Left forelimb (tissue), 1 donor: ENCODE measurements around the gene HSD17B3.
"Not testable (repeated sequence)": the region's sequence is repeated elsewhere in the genome, so short reads cannot be mapped to it uniquely, and the experiment has no call there.

Experiments
- DNase-seq: peaks from one replicate; pipeline ENCODE4 v3.0.0-alpha.2; 2018; ENCODE audit warnings: low spot score

Gene HSD17B3

DNA sequence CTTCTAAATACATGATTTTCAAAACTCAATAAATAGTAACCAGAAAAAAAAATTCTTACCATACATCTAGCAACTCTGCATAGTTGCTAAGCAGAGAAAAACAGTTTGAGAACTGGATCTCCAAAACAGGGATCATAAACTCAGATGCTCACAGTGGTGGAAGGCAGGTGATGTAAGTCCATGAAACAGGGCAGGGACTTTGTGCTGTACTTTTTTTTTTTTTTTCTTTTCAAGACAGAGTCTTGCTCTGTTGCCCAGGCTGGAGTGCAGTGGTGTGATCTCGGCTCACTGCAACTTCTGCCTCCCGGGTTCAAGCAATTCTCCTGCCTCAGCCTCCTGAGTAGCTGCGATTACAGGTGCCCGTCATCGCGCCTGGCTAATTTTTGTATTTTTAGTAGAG is 5.0 kb upstream of the HSD17B3 start:
- DNase-seq = not testable (repeated sequence)

- no peak for DNase-seq
Measured at GRCh38 chr9:96305171-96305570, 3.2 kb upstream of the HSD17B3 start.

GRCh38 chr9:96304230-96304629 is 2.3 kb upstream of the HSD17B3 start:
- DNase-seq = no peak

DNA sequence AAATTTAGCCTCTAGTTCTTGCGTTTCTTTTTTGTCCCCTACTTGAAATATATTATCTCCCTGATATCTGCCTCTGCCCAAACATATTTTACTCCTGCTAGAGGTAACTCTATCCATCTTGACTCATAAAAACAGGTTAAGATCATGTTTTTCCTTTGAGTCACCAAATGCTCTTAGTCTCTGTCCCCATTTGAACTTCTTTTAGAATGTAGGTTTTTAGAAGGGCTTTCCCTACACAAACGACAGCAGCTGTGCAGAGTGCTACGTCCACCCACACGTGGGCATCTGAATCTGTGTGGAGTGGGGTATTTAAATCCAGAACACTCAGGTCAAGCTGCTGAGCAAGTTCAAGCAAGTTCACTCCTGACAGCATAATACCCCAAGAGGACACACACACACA is 2.2 kb downstream of the HSD17B3 start:
- DNase-seq = no peak

GRCh38 chr9:96294159-96294545 is 7.8 kb downstream of the HSD17B3 start:
- DNase-seq = no peak

DNA sequence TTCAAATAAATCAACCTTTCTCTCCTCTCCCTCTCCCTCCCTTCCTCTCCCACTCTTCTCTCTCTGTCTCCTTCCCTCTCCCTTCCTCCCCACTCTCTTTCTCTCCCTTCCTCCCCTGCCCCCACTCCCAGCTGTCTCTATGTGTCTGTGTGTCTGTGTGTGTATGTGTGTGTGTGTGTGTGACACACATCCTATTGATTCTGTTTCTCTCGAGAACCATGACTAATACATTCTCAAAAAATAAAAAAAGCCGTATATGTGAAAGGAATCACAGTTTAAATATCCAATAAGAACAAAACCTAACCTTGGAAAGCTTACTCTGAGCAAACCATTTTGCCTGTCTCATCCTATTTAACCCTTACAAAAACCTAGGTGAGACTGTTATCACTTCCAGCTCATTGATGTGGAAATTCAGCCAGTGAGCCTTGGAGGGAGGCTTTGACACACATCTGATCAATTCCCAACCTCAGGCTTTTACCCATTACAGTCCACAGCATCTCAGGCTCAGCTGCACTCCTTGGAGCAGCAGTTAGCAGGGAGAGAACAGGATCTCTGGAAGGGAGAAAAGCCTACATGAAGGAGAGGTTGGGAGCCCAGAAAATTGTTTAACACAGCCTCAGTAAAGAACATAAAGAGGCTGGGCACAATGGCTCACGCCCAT is 8.3 kb downstream of the HSD17B3 start:
- DNase-seq = no peak

- no peak for DNase-seq
Measured at GRCh38 chr9:96289392-96289791, 12.6 kb downstream of the HSD17B3 start.

DNA sequence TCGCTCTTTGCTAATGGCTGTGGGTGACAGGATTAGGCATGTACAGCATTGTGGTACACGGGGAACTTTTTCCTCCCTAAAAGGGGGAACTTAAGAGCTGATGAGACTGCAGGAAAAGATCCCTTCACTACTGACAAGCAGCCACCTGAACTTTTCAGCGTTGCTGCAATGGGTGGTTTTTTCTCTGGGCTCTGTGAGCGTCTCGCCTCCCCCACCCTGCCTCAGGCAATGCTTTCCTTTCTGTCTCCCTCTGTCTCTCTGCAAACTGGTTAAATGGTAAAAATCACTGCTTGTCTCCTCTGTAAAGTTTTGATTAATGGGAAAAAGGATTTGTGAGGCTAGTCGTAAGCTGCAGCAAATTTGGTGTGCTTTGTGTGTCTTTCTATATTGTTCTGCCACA is 20.3 kb downstream of the HSD17B3 start:
- no peak for DNase-seq

DNA sequence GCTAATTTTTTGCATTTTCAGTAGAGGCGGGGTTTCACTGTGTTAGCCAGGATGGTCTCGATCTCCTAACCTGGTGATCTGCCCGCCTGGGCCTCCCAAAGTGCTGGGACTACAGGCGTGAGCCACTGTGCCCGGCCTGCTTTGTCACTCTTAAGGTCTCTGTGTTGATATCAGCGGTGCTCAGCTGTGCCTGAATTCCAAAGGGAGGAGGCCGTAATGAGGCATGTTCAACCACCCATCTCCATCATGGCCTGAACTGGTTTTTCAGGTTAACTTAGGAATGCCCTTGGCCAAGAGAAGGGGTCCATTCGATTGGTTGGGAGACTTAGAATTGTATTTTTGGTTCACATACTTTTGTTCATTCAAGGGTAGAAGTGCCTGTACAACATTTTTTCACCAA is 22.0 kb downstream of the HSD17B3 start:
- DNase-seq = no peak

- DNase-seq = no peak
Measured at GRCh38 chr9:96274939-96275338, 27.0 kb downstream of the HSD17B3 start.

DNA sequence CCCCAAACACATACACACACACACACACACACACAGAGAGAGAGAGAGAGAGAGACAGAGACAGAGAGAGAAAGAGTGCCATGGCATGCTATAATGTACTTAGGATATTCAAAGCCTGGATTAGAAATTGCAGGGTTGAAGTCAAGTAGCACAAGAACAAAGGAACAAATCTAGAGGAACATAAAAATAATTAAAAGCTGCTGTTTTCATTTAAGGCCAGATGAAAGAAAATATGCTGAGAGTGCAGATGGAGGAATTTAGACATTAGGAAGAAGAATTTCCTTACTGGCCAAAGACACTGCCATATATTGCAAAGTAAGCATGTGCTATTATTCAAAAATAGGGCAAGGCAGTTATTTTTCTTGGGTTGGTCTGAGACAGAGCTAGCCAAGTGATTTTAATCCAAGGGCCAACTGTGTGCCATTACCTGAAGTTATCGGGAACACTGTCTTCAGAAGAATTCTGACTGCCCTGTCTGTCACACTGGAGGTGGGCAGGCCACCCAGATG is 31.7 kb downstream of the HSD17B3 start:
- DNase-seq = no peak

- DNase-seq = no peak
Measured at GRCh38 chr9:96258967-96259366, 43.0 kb downstream of the HSD17B3 start.

DNA sequence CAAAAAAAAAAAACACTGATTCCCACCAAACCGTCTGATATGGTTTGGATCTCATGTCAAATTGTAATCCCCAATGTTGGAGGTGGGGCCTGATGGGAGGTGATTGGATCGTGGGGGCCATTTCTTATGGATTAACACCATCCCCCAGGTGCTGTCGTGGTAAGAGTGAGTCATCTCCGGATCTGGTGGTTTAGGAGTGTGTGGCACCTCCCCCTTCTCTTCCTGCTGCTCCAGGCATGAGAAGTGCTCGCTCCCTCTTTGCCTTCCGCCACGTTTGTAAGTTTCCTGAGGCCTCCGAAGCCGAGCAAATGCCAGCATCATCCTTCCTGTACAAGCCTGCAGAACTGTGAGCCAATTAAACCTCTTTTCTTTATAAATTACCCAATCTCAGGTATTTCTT is 45.2 kb downstream of the HSD17B3 start:
- no peak for DNase-seq

DNA sequence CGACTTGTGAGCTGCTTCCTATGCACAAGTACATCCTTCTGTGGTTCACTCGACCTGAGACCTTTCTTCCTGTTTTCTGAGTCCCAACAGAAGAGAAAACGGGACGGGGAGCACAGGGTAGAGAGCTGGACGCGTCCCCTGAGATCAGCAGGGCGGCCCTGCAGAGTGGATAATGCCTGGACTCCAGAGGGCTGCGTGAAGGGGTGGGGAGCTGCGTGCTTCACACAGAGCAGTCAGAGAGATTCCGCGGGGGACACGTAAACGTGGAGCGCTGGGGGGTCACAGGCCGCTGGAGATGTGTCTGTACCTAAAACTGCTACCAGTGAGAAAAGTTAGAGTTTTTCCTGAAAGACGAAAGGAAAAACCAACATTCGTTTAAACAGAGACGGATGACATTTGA is 46.3 kb downstream of the HSD17B3 start:
- DNase-seq = no peak

- DNase-seq = no peak
Measured at GRCh38 chr9:96253059-96253696, 48.8 kb downstream of the HSD17B3 start.

- no peak for DNase-seq
Measured at GRCh38 chr9:96251451-96251850, 50.5 kb downstream of the HSD17B3 start.

GRCh38 chr9:96249746-96250145 is 52.2 kb downstream of the HSD17B3 start:
- DNase-seq = no peak

GRCh38 chr9:96246267-96246671 is 55.7 kb downstream of the HSD17B3 start:
- no peak for DNase-seq

DNA sequence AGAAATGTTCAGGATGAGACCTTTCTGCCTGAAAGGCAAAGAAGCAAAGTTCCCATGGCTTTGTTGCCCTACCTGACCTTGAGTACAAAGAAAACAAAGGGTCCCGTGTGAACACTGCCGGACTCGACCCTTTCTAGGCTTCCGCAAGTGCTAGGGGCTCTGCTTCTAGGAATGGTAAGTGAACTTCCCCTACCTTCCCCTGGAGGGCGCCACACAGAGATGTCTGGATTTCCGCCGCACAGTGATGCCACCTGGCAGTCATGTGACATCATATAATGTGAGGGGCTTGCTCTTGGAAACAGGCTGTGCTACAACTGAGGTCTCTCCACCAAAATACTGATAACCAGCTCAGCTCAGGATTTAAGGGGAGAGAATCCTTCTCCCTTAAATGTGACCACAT is 56.6 kb downstream of the HSD17B3 start:
- no peak for DNase-seq

- no peak for DNase-seq
Measured at GRCh38 chr9:96243778-96244177, 58.2 kb downstream of the HSD17B3 start.

DNA sequence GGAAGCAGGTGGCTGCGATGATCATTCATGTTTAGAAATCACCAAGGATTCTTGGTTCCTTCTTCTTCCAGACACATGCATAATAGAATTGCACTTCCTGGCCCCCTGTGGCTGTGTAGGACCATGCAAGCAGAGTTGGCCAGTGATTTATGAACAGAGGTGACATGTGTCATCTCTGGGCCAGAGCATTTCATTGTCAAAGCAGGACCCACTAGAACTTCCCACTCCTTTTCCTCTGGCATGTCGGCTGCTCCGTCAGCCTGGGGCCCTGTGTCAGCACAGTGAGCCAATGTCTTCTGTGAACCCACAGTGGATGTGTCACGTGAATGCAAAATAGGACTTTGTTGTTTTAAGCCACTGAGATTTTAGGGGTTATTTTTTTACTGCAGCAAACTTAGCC is 59.2 kb downstream of the HSD17B3 start:
- no peak for DNase-seq

- DNase-seq = no peak
Measured at GRCh38 chr9:96241391-96241809, 60.6 kb downstream of the HSD17B3 start.

DNA sequence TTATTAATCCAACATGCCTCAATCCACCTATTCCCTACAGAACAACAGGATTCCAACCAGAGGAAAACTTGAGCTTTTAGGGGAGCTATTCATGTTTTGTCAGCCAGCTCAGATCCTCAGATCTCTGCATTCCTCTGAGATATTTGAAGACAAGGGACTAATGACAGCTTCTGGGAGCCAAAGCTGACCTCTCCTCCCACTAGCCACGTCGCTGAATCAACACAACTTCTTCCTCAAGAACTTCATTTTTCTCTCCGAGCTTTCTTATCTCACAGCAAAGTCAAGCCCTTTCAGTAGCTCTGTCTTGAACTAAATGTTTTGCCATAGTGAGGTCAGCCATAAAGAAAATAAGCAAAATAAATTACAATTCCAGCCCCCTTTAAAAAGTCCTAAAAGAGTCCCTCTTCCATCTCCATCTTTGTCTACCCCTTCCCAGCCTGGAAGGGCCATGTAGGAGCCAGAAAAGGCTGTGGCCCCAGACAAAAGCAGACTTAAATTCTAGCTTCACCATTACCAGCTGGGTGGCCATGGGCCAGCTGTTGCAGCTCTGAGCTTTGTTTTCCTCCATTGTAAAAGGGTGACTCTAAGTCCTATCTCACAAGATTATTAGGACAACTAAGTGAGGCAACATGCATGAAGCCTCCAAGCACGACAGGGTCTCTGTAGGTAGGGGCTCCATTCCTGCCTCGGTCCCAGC is 65.0 kb downstream of the HSD17B3 start:
- no peak for DNase-seq
